HG03097 (cell line): ENCODE measurements around the gene ARHGEF1.
"Not testable (repeated sequence)": the region's sequence is repeated elsewhere in the genome, so short reads cannot be mapped to it uniquely, and the experiment has no call there.

ENCODE experiments used
- ATAC-seq: cut with Tn5 transposase; IDR thresholded peaks from one replicate; pipeline ENCODE4 v1.9.1; 2021; ENCODE audit not compliant: unreplicated experiment, low FRiP score

The ARHGEF1 gene

DNA sequence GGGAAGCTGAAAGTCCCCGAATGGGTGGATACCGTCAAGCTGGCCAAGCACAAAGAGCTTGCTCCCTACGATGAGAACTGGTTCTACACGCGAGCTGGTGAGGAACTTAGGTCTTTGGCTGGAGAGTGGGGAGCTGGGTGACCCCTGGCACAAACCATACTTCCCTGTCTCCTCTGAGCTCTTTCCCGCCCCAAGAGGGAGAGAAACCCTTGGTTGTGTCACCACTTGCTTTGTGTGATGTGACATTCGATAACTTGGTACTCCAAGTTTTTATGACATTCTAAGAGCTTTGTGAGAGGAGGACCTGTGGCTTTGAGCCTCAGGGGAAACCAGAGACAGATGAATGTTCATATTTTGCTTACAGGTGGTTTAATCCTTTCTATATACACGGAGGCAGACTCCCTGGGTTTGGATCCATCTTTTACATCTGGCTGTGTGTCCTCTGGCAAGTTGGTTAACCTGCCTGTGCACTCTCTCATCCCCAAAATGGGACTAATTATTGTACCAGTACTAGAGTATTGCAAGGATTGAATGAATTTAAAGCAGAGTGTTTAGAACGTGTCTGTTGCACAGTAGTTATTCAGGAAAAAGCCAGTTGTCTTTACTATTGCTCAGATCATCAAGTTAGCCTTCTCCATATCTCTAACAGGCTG is 21.7 kb upstream of the ARHGEF1 start:
- no peak for ATAC-seq

DNA sequence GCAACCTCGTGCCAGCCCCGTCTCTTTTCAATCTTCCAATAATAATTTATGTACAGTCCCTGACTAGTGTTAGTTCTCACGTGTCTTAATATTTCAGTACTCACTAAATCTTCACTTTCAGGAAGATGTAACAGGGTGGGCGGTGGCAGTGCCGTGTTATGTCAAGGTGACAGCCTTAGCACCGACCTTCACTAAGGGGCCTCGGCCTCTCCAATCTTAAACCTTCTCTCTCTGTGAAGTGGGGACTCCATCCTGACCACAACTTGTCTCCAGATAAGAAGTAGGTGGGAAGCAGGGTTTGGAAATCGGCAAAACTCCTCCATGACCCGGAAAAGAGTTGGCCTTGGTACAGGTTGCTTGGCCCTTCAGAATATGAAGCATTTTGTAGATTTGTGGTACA is 21.1 kb upstream of the ARHGEF1 start:
- no peak for ATAC-seq

- no peak for ATAC-seq
Observed at GRCh38 chr19:41862445-41862986, 20.5 kb upstream of the ARHGEF1 start.

DNA sequence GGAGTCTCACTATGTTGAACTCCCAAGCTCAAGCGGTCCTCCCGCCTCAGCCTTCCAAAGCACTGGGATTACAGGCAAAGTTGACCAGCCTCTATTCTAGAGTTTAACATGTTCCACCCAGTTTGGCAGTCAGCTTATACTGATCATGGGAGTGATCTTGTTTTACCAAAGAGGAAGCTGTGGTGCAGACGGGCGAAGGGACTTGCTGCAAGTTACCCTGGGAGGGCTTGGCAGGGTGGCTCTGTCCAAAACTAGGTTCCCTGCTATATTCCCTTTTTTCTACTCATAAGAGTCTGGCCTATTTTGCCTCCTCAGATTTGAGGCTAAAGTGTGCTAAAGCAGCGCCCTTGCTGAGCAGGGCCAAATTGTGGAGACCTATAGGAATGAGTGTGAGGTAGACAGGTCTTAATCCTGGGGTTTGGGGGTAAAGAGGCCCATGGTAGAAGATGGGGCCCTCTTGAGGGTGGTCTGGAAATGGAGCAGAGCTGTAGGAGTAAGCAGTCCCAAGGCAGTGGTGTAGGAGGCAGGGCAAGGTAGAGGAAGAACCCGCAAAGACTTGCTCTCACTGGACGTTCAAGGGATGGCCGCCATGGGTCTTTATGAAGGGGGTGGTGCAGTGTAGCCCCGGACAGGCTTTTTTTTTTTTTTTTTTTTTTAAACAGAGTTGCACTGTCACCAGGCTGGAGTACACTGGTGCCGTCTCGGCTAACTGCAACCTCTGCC is 19.6 kb upstream of the ARHGEF1 start:
- no peak for ATAC-seq

- ATAC-seq = no peak
Observed at GRCh38 chr19:41864374-41864773, 18.6 kb upstream of the ARHGEF1 start.

GRCh38 chr19:41866284-41866683 is 16.7 kb upstream of the ARHGEF1 start:
- ATAC-seq = no peak

DNA sequence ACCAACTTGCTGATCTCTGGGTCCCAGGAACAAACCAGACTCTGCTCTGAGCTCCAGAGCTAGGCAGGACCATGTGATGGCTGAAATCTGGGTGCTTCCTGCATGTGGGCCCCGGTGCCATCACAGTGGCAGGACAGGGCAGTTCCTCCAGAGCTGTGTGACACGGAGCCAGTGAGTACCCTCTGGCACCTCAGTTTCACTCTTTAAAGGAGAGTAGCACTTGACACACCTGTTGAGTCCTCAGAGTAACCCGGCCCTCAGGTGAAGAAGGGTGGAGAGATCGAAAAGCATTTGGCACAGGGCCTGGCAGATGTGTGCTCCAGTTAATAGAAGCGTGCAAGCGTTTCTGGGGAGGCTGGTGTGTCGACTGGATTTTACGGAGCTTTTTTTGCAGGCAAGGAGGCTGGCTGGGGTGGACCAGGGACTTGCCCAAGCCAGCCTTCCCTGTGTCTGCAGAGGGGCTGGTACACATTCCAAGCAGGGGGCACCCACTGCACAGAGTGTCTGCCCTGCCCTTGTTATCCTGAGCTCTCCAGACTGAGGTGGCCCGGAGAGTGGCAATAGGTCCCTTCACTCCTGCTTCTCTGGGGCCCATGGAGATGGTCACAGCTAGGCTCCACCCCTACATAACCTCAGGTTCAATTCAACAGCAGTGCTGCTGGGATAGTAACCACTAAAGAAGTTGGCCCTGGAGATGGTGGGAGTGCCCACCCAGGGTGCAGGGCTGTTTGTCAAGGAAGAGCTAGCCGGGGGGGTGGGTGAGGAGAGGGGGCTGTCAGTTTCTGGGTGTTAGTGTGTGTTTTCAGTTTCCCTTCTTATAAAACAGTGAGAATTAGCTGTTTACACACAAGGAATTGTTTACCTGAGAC is 14.6 kb upstream of the ARHGEF1 start:
- no peak for ATAC-seq

- ATAC-seq = no peak
Observed at GRCh38 chr19:41868989-41869300, 14.0 kb upstream of the ARHGEF1 start.

GRCh38 chr19:41869374-41869955 is 13.5 kb upstream of the ARHGEF1 start:
- ATAC-seq = no peak

GRCh38 chr19:41870401-41870873 is 12.5 kb upstream of the ARHGEF1 start:
- ATAC-seq = no peak

- ATAC-seq = peak; percentile 35
Observed at GRCh38 chr19:41871573-41872383, 11.2 kb upstream of the ARHGEF1 start.

DNA sequence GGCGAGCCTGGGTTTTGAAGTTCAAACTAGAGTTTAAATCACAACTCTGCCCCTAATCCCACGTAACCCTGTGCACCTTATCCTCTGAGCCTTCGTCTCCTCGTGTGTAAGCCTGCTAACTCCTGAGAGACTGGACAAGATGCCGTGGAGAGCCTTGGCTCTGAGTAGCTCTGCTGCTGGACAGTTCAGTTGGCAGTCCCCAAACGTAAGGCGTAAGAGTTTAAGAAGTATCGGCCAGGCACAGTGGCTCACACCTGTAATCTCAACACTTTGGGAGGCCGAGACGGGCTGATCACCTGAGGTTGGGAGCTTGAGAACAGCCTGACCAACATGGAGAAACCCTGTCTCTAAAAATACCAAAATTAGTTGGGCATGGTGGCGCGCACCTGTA is 10.6 kb upstream of the ARHGEF1 start:
- no peak for ATAC-seq

DNA sequence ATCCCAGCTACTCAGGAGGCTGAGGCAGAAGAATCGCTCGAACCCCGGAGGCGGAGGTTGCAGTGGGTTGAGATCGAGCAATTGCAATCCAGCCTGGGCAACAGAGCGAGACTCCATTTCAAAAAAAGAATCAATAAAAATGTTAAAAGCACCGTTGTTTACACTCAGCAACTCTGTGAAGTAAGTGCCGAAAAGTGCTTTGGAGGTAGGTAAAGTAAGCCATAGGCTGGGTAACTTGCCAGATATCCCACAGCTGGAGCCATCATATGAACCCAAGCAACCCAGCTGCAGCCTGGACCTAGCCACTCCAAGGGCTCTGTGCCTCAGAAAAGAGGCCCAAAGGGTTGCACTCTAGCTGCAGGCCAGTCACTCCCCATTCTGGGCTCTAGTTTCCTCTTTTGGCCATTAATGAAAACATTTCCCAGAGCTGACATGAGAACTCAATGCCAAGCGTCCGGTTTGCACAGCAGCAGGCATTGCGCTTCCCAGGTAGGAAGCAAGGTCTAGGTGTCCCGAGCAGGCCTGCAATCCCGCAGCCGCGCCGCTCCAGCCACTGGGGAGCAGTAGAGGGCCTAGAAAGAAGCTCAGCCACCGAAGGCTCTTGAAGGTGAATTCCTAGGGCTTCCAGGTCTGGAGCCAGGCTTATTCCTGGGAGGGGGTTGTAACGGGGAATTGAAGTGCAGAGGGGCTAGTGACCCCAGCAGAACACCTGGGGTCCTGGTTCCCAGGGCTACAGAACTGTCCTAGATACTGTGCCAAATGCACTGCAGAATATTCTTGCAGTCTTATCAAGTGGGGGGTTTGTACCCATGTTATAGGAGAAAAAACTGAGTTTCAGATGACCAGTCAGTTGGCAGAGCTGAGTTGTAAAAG is 10.0 kb upstream of the ARHGEF1 start:
- no peak for ATAC-seq

- not testable (repeated sequence) for ATAC-seq
Observed at GRCh38 chr19:41875973-41876372, 7.0 kb upstream of the ARHGEF1 start.

GRCh38 chr19:41876847-41877832 is 5.8 kb upstream of the ARHGEF1 start, which contains the start of gene CD79A:
Gene CD79A, plus strand, starts transcription at chr19:41877279. Its CDS starts 26 bp downstream, at chr19:41877305.
- ATAC-seq = peak; percentile 55

DNA sequence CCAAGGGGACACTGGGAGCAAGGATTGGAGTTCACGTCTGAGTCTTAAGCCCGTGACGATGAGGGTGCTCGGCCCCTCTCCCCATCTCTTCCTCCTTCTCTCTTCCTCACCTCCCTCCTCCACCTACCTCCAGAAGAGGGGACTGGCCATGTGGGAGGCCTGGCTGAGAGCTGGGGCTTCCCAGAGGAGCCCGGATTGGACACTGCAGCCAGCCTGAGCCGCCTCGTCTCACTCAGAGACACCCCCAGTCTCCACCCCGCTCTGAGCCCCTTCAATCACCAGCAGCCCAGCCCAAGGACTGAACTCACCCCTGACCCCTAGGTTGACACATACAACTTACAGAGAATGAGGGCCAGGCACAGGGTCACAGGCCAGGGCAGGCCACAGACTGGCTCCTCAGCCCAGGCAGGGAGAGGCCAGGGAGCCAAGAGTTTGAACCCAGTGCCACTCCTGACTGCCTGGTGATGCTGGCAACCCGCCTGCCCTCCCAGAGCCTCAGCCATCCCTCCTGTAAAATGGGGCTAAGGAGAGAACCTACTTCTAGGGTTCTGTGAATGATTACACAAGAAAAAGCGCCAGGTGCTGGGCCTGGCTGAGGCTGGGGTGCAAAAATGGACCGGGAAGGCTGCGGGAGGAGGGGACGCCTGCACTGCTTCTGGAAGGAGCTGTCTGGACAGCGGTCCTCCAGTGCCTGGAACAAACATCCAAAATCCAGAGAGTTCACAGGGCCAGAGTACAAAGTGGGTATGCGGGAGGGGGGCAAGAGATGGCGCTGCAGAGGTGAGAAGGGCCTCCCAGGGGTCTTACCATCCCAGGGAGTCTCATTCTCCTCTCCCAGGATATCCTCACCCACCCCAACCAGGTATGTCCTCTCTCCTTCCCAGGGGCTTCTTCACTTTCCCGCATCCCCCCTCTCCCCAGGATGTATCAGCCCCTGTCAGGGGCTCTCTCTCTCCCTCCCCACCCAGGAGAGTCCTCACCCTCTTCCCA is 4.8 kb upstream of the ARHGEF1 start:
- no peak for ATAC-seq

- ATAC-seq = no peak
Observed at GRCh38 chr19:41879080-41879479, 3.9 kb upstream of the ARHGEF1 start.
